Osteocyte (in vitro differentiated cells): ENCODE data around the gene DAPK1. TPM values are rescaled to one million over a fixed set of nuclear protein-coding genes. Genes with fewer than 3 reads are reported as not detected.

Source experiments
- DNase-seq: peaks from one replicate; pipeline ENCODE4 v3.0.0; 2021; ENCODE audit warnings: mixed read lengths; ENCODE audit not compliant: unreplicated experiment; ENCODE audit errors: extremely low spot score
- H3K27ac Mint-ChIP-seq: one replicate; pipeline ENCODE4 v1.8.0; 2021; ENCODE audit warnings: mild to moderate bottlenecking, mixed read lengths; ENCODE audit not compliant: unreplicated experiment
- H3K27me3 Mint-ChIP-seq: one replicate; pipeline ENCODE4 v1.8.0; 2021; ENCODE audit warnings: mixed read lengths; ENCODE audit not compliant: unreplicated experiment
- H3K36me3 Mint-ChIP-seq: one replicate; pipeline ENCODE4 v1.8.0; 2021; ENCODE audit warnings: mixed read lengths; ENCODE audit not compliant: unreplicated experiment
- H3K4me1 Mint-ChIP-seq: one replicate; pipeline ENCODE4 v1.8.0; 2021; ENCODE audit warnings: mixed read lengths; ENCODE audit not compliant: unreplicated experiment
- H3K4me3 Mint-ChIP-seq: one replicate; pipeline ENCODE4 v1.8.0; 2021; ENCODE audit warnings: mild to moderate bottlenecking, moderate library complexity, mixed read lengths; ENCODE audit not compliant: unreplicated experiment
- H3K9me3 Mint-ChIP-seq: one replicate; pipeline ENCODE4 v1.8.0; 2021; ENCODE audit warnings: mixed read lengths; ENCODE audit not compliant: unreplicated experiment
- total RNA-seq: library from RNA; stranded (reverse); gene quantifications from 2 replicates; pipeline ENCODE4 v1.2.1, GENCODE V29; 2021
- TF ChIP-seq, protein P1 (sequence below): fragments of 200-600 bp; sonication (generic); IDR thresholded peaks from 2 replicates; pipeline ENCODE4 v1.5.0; 2021; ENCODE audit warnings: antibody characterized with exemption, mild to moderate bottlenecking, moderate library complexity

DAPK1 gene
- total RNA-seq, 1 donor from 2014 or later, result 304 TPM

GRCh38 chr9:87535817-87536539 is 38.3 kb downstream of the DAPK1 start:
- Mint-ChIP-seq H3K4me3 (no peak overlapping the region), H3K27me3 (no peaks in the 10 kb centered on the region), H3K9me3 (no peaks in the 10 kb centered on the region), H3K36me3 (peaks cover 29% of the 10 kb centered on the region), H3K4me1 (peaks cover 48% of the 10 kb centered on the region), H3K27ac (peak overlapping the region; percentile 29)
- TF ChIP-seq, protein P1, sequence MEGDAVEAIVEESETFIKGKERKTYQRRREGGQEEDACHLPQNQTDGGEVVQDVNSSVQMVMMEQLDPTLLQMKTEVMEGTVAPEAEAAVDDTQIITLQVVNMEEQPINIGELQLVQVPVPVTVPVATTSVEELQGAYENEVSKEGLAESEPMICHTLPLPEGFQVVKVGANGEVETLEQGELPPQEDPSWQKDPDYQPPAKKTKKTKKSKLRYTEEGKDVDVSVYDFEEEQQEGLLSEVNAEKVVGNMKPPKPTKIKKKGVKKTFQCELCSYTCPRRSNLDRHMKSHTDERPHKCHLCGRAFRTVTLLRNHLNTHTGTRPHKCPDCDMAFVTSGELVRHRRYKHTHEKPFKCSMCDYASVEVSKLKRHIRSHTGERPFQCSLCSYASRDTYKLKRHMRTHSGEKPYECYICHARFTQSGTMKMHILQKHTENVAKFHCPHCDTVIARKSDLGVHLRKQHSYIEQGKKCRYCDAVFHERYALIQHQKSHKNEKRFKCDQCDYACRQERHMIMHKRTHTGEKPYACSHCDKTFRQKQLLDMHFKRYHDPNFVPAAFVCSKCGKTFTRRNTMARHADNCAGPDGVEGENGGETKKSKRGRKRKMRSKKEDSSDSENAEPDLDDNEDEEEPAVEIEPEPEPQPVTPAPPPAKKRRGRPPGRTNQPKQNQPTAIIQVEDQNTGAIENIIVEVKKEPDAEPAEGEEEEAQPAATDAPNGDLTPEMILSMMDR, result no peak
- DNase-seq, result no peak

DNA sequence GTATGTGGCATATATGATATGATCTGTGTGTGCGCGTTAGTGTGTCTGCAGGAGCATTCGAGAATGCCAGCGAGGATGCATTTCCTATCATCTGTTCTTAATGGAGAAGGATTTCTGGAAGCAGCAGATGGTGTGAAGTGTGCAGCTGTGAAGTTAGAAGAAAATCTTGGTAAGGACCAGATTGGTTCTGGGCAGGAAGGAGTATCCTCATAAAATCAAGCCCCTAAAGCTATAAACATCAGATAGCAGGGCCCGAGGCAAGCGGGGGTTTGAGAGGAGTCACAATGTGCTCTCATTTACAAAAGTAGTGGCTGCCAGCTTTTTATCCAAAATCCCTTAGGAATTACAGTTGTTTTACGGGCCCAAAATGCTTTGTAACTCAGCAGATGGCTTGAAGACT is 40.0 kb downstream of the DAPK1 start:
- no peaks in the 10 kb centered on the region for H3K27me3 Mint-ChIP-seq
- DNase-seq, result no peak
- no peaks in the 10 kb centered on the region for H3K9me3 Mint-ChIP-seq
- H3K36me3 Mint-ChIP-seq, result peaks cover 40% of the 10 kb centered on the region
- TF ChIP-seq, protein P1, result no peak
- H3K4me3 Mint-ChIP-seq, result no peak overlapping the region
- H3K4me1 Mint-ChIP-seq, result peaks cover 39% of the 10 kb centered on the region
- no peak overlapping the region for H3K27ac Mint-ChIP-seq

GRCh38 chr9:87540444-87541105 is 42.9 kb downstream of the DAPK1 start:
- TF ChIP-seq, protein P1, result no peak
- H3K27me3 Mint-ChIP-seq, result no peaks in the 10 kb centered on the region
- H3K36me3 Mint-ChIP-seq, result peaks cover 49% of the 10 kb centered on the region
- H3K27ac Mint-ChIP-seq, result no peak overlapping the region
- no peaks in the 10 kb centered on the region for H3K9me3 Mint-ChIP-seq
- peaks cover 36% of the 10 kb centered on the region for H3K4me1 Mint-ChIP-seq
- DNase-seq, result peak; percentile 53
- H3K4me3 Mint-ChIP-seq, result no peak overlapping the region

DNA sequence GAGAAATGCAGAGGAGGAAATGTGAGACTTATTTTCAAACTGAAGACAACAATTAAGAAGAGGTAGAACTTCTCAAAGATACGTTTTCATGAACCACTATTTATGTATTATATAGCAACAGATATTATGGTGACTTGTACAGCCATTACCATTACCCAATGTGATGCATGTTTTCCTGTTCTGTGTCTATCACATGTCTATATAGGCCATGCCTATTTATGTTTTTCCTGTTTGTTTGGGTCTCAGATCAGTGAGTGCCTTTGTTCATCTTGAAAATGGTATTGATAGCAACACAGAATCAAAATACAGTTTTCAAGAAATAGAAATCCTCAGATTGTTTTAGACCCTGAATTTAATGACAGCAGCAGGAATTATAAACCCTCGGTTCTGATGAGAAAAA is 44.0 kb downstream of the DAPK1 start:
- peaks cover 50% of the 10 kb centered on the region for H3K36me3 Mint-ChIP-seq
- TF ChIP-seq, protein P1, result no peak
- DNase-seq, result no peak
- no peak overlapping the region for H3K27ac Mint-ChIP-seq
- H3K27me3 Mint-ChIP-seq, result no peaks in the 10 kb centered on the region
- H3K4me3 Mint-ChIP-seq, result no peak overlapping the region
- peaks cover 47% of the 10 kb centered on the region for H3K4me1 Mint-ChIP-seq
- no peaks in the 10 kb centered on the region for H3K9me3 Mint-ChIP-seq

DNA sequence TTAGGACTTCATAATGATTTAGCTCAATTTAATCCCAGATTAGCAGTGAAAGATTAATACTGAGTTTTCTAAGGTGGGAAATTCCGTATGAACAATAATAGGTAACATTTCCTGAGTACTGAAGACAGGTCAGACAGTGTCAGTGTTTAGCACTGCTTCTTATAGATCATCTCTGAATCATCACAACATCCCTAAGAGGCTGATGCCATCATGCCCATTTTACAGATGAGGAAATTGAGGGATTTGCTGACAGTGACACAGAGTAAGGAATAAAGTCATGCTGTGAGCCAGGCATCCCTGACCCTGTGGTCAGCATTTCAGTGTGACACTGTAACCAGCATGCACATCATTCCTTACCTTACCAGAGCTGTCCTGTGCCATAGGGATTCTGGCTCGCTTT is 44.5 kb downstream of the DAPK1 start:
- Mint-ChIP-seq H3K27ac (no peak overlapping the region), H3K36me3 (peaks cover 50% of the 10 kb centered on the region), H3K4me1 (peaks cover 50% of the 10 kb centered on the region), H3K4me3 (no peak overlapping the region), H3K9me3 (no peaks in the 10 kb centered on the region), H3K27me3 (no peaks in the 10 kb centered on the region)
- DNase-seq, result peak; percentile 11
- TF ChIP-seq, protein P1, result no peak
